Loucy (cell line): ENCODE data around the gene DYNLT4.

Source experiments
- H2AFZ ChIP-seq: fragments of 200-600 bp; sonication (generic); 2 replicates; pipeline ENCODE4 v1.6.0; 2016; ENCODE audit warnings: antibody characterized with exemption, mild to moderate bottlenecking, low read length, moderate library complexity
- H3F3A ChIP-seq: fragments of 200-600 bp; 2 replicates; pipeline ENCODE4 v1.6.0; 2016; ENCODE audit warnings: antibody characterized with exemption, low read depth, mild to moderate bottlenecking
- H3K27me3 ChIP-seq: fragments of 200-600 bp; sonication (generic); 2 replicates; pipeline ENCODE4 v1.6.1; 2014; ENCODE audit warnings: low read length, mild to moderate bottlenecking; ENCODE audit not compliant: insufficient read depth, poor library complexity, severe bottlenecking
- H3K36me3 ChIP-seq: fragments of 200-600 bp; sonication (generic); 2 replicates; pipeline ENCODE4 v1.6.1; 2016; ENCODE audit warnings: low read length; ENCODE audit not compliant: insufficient read depth
- H3K4me1 ChIP-seq: fragments of 200-600 bp; sonication (generic); 2 replicates; pipeline ENCODE4 v1.5.1; 2014; ENCODE audit warnings: low read length, mild to moderate bottlenecking; ENCODE audit not compliant: insufficient read depth, poor library complexity, severe bottlenecking
- H3K4me2 ChIP-seq: fragments of 200-600 bp; sonication (generic); 2 replicates; pipeline ENCODE4 v1.6.0; 2014; ENCODE audit warnings: antibody characterized with exemption, low read length, low read depth, mild to moderate bottlenecking; ENCODE audit not compliant: poor library complexity, severe bottlenecking
- H3K4me3 ChIP-seq: fragments of 200-600 bp; sonication (generic); 2 replicates; pipeline ENCODE4 v1.5.1; 2014; ENCODE audit warnings: low read length, mild to moderate bottlenecking, mixed read lengths; ENCODE audit not compliant: poor library complexity, severe bottlenecking
- H3K79me2 ChIP-seq: fragments of 200-600 bp; sonication (generic); 2 replicates; pipeline ENCODE4 v1.6.1; 2014; ENCODE audit warnings: low read length; ENCODE audit not compliant: insufficient read depth
- H3K9ac ChIP-seq: fragments of 200-600 bp; sonication (generic); 2 replicates; pipeline ENCODE4 v1.6.0; 2014; ENCODE audit warnings: mild to moderate bottlenecking, low read depth, low read length, moderate library complexity; ENCODE audit not compliant: poor library complexity, severe bottlenecking
- H3K9me2 ChIP-seq: fragments of 200-600 bp; sonication (generic); replicated peaks from 2 replicates; pipeline ENCODE4 v1.6.1; 2016; ENCODE audit warnings: low read depth, low read length, mixed read lengths
- H3K9me3 ChIP-seq: fragments of 200-600 bp; sonication (generic); 2 replicates; pipeline ENCODE4 v1.6.1; 2014; ENCODE audit warnings: mild to moderate bottlenecking, antibody characterized with exemption, low read length, low read depth; ENCODE audit not compliant: insufficient read depth
- H4K20me1 ChIP-seq: fragments of 200-600 bp; sonication (generic); 2 replicates; pipeline ENCODE4 v1.6.0; 2014; ENCODE audit warnings: antibody characterized with exemption, low read length, mild to moderate bottlenecking; ENCODE audit not compliant: insufficient read depth, poor library complexity, severe bottlenecking
- CTCF ChIP-seq: fragments of 200-600 bp; sonication (generic); conservative IDR thresholded peaks from 2 replicates; pipeline ENCODE4 v1.5.1; 2014; ENCODE audit warnings: mild to moderate bottlenecking, antibody characterized with exemption, low read length
- EZH2phosphoT487 ChIP-seq: fragments of 200-600 bp; IDR thresholded peaks from 2 replicates; pipeline ENCODE4 v1.6.1; 2018; ENCODE audit warnings: antibody characterized with exemption, mild to moderate bottlenecking, moderate library complexity, borderline replicate concordance

Gene DYNLT4

GRCh38 chr1:44803312-44804095 is 3.6 kb downstream of the DYNLT4 start:
- Histone ChIP-seq H3K4me1 (peaks cover 8% of the 10 kb centered on the region), H3K36me3 (no peaks in the 10 kb centered on the region), H3K27me3 (no peaks in the 10 kb centered on the region), H4K20me1 (no peaks in the 10 kb centered on the region), H3K9ac (no peak overlapping the region), H3K79me2 (peaks cover 4% of the 10 kb centered on the region), H3F3A (0 out of 2 replicates have a peak, but pooled peaks cover 2% of the 10 kb centered on the region), H2AFZ (no peak overlapping the region), H3K4me2 (no peak overlapping the region), H3K9me3 (no peaks in the 10 kb centered on the region), H3K4me3 (no peak overlapping the region), H3K9me2 (no peaks in the 10 kb centered on the region)
- TF ChIP-seq EZH2phosphoT487 = no peak
- no peak for TF ChIP-seq CTCF

GRCh38 chr1:44803062-44803311 is 4.2 kb downstream of the DYNLT4 start:
- peaks cover 4% of the 10 kb centered on the region for H3K79me2 ChIP-seq
- H2AFZ ChIP-seq = no peak overlapping the region
- no peaks in the 10 kb centered on the region for H3K36me3 ChIP-seq
- TF ChIP-seq CTCF (no peak), EZH2phosphoT487 (no peak)
- 0 out of 2 replicates have a peak, but pooled peaks cover 2% of the 10 kb centered on the region for H3F3A ChIP-seq
- H3K9me3 ChIP-seq = no peaks in the 10 kb centered on the region
- H3K9ac ChIP-seq = no peak overlapping the region
- peaks cover 5% of the 10 kb centered on the region for H3K4me1 ChIP-seq
- H4K20me1 ChIP-seq = no peaks in the 10 kb centered on the region
- no peaks in the 10 kb centered on the region for H3K27me3 ChIP-seq
- H3K4me2 ChIP-seq = no peak overlapping the region
- H3K4me3 ChIP-seq = no peak overlapping the region
- H3K9me2 ChIP-seq = no peaks in the 10 kb centered on the region

- Histone ChIP-seq H3K4me2 (no peak overlapping the region), H4K20me1 (no peaks in the 10 kb centered on the region), H3F3A (0 out of 2 replicates have a peak, but pooled peaks cover 2% of the 10 kb centered on the region), H3K9ac (no peak overlapping the region), H3K79me2 (peaks cover 4% of the 10 kb centered on the region), H3K9me2 (no peaks in the 10 kb centered on the region), H3K4me3 (no peak overlapping the region), H2AFZ (no peak overlapping the region), H3K9me3 (no peaks in the 10 kb centered on the region), H3K4me1 (peaks cover under 1% of the 10 kb centered on the region), H3K27me3 (no peaks in the 10 kb centered on the region), H3K36me3 (no peaks in the 10 kb centered on the region)
- TF ChIP-seq CTCF (no peak), EZH2phosphoT487 (no peak)
Measured at GRCh38 chr1:44802306-44803061, 4.7 kb downstream of the DYNLT4 start.
